GM12878 (cell line): Measurements from ENCODE around the gene ANK2. TPM values are rescaled to one million over a fixed set of nuclear protein-coding genes. Genes with fewer than 3 reads are reported as not detected.

Experiments
- ATAC-seq: fragments of 200-7000 bp; cut with Tn5 transposase; 3 replicates; pipeline ENCODE4 v1.9.1; 2020; ENCODE audit warnings: mild to moderate bottlenecking, moderate library complexity
- BruUV-seq: library from RNA; stranded (reverse); fragments of 400-500 nt; replicated peaks from 2 replicates; lab custom pipeline; 2021; lab: Mats Ljungman, UMichigan
- CTCF ChIA-PET: fragments of 300-600 bp; sonication (Branson Sonifier 250); formaldehyde crosslinking; extraction: SDS; loops from one replicate; lab custom pipeline; 2021; ENCODE audit warnings: inconsistent platforms; lab: Yijun Ruan, JAX
- POLR2A ChIA-PET: fragments of 350-600 bp; formaldehyde crosslinking; extraction: SDS; loops from one replicate; lab custom pipeline; 2021; ENCODE audit warnings: inconsistent platforms; lab: Charles Lee
- RAD21 ChIA-PET: fragments of 300-600 bp; sonication (Branson Sonifier 250); formaldehyde crosslinking; loops from one replicate; lab custom pipeline; 2023; ENCODE audit warnings: antibody characterized with exemption; ENCODE audit not compliant: unreplicated experiment; lab: Charles Lee
- SMC1A ChIA-PET: fragments of 300-600 bp; sonication (Branson Sonifier 250); formaldehyde crosslinking; loops from one replicate; lab custom pipeline; 2023; ENCODE audit not compliant: unreplicated experiment, uncharacterized antibody; lab: Charles Lee
- DNase-seq: peaks from one replicate; pipeline ENCODE4 v3.0.0-alpha.2; 2011; ENCODE audit warnings: low read depth, low spot score
- FAIRE-seq: peaks from 3 replicates; lab custom pipeline; 2011; peaks lifted over from hg19 to GRCh38; lab: Jason Lieb, UNC
- H2AFZ ChIP-seq: 2 replicates; pipeline ENCODE4 v1.6.0; 2011; ENCODE audit warnings: low read depth, low read length, control low read depth; ENCODE audit not compliant: control insufficient read depth
- H3K27ac ChIP-seq: 2 replicates; pipeline ENCODE4 v1.5.1; 2011; ENCODE audit warnings: control low read depth; ENCODE audit not compliant: control insufficient read depth, insufficient read depth
- H3K27me3 ChIP-seq, 2 experiments: replicated peaks in 1 of 2; 2 replicates each; pipeline versions ENCODE4 v1.6.0 to v1.6.1; 2011; ENCODE audit warnings: low read length in 1 of 2; ENCODE audit not compliant: control insufficient read depth in 2 of 2, insufficient read depth in 2 of 2
- H3K36me3 ChIP-seq, 2 experiments: 2 replicates each; pipeline ENCODE4 v1.5.1; 2011; ENCODE audit warnings: low read length in 1 of 2; ENCODE audit not compliant: control insufficient read depth in 2 of 2, insufficient read depth in 2 of 2
- H3K4me1 ChIP-seq: 2 replicates; pipeline ENCODE4 v1.6.1; 2011; ENCODE audit warnings: mild to moderate bottlenecking, low read length, moderate library complexity, mixed read lengths; ENCODE audit not compliant: control insufficient read depth, insufficient read depth
- H3K4me2 ChIP-seq: 2 replicates; pipeline ENCODE4 v1.6.0; 2011; ENCODE audit warnings: control low read depth; ENCODE audit not compliant: control insufficient read depth, insufficient read depth
- H3K4me3 ChIP-seq: fragments of 200-600 bp; sonication (generic); 2 replicates; pipeline ENCODE4 v1.5.1; 2016
- H3K79me2 ChIP-seq: 2 replicates; pipeline ENCODE4 v1.6.0; 2011; ENCODE audit warnings: low read length; ENCODE audit not compliant: control insufficient read depth, insufficient read depth
- H3K9ac ChIP-seq: 2 replicates; pipeline ENCODE4 v1.8.0; 2011; ENCODE audit warnings: low read length, control low read depth, mixed read lengths; ENCODE audit not compliant: control insufficient read depth, insufficient read depth
- H3K9me3 ChIP-seq: replicated peaks from 3 replicates; pipeline ENCODE4 v1.5.1; 2011; ENCODE audit warnings: mild to moderate bottlenecking, low read length; ENCODE audit not compliant: control insufficient read depth, insufficient read depth
- H4K20me1 ChIP-seq: 2 replicates; pipeline ENCODE4 v1.6.0; 2011; ENCODE audit not compliant: control insufficient read depth, insufficient read depth
- EZH2 ChIP-seq: IDR thresholded peaks from 2 replicates; pipeline ENCODE4 v1.6.1; 2012; ENCODE audit warnings: low read depth, mild to moderate bottlenecking, control low read depth, inconsistent platforms, low read length, borderline replicate concordance; ENCODE audit not compliant: control insufficient read depth
- FOS ChIP-seq: IDR thresholded peaks from 3 replicates; pipeline ENCODE4 v1.6.1; 2011; ENCODE audit warnings: borderline replicate concordance; ENCODE audit not compliant: insufficient read length; ENCODE audit errors: extremely low read depth
- GATAD2B ChIP-seq: fragments of 450-650 bp; conservative IDR thresholded peaks from 2 replicates; pipeline ENCODE4 v1.6.1; 2017; ENCODE audit warnings: low read depth, mild to moderate bottlenecking, moderate library complexity
- HDGF ChIP-seq: fragments of 450-650 bp; IDR thresholded peaks from 2 replicates; pipeline ENCODE4 v1.6.1; 2016; ENCODE audit warnings: antibody characterized with exemption
- IKZF2 ChIP-seq, 2 experiments: fragments of 450-650 bp; IDR thresholded peaks; 2 replicates each; pipeline ENCODE4 v1.6.1; 2017; ENCODE audit warnings: mild to moderate bottlenecking in 2 of 2, moderate library complexity in 2 of 2
- MTA2 ChIP-seq: fragments of 450-650 bp; IDR thresholded peaks from 2 replicates; pipeline ENCODE4 v1.6.1; 2016; ENCODE audit warnings: low read depth, mild to moderate bottlenecking, moderate library complexity
- MTA3 ChIP-seq: IDR thresholded peaks from 2 replicates; pipeline ENCODE4 v1.6.1; 2012; ENCODE audit warnings: low read length, inconsistent platforms, borderline replicate concordance
- PML ChIP-seq: IDR thresholded peaks from 2 replicates; pipeline ENCODE4 v1.6.1; 2012; ENCODE audit warnings: low read length, inconsistent platforms
- RFX5 ChIP-seq: IDR thresholded peaks from 2 replicates; pipeline ENCODE4 v1.6.1; 2011; ENCODE audit warnings: low read depth, low read length, improper control_type of control experiment
- SPI1 ChIP-seq: IDR thresholded peaks from 2 replicates; pipeline ENCODE4 v1.6.1; 2011; ENCODE audit warnings: low read depth, mild to moderate bottlenecking, low read length, moderate library complexity, borderline replicate concordance; ENCODE audit not compliant: insufficient read depth
- WGBS: methylation state at CpG from one replicate; pipeline ENCODE4 v1.1.6; 2016; ENCODE audit warnings: low lambda C conversion rate; ENCODE audit not compliant: insufficient replicate concordance, insufficient coverage; ENCODE audit errors: missing lambda C conversion rate; 5-methylcytosine and 5-hydroxymethylcytosine counted together
- in situ Hi-C: fragments of 300-500 bp; cut with MboI; formaldehyde crosslinking; loops from 9 replicates; pipeline ENCODE4 v1.14.3; 2018; ENCODE audit warnings: mixed read lengths
- intact Hi-C: fragments of 100-400 bp; cut with micrococcal nuclease; formaldehyde crosslinking; loops from one replicate; pipeline ENCODE4 v1.14.2; 2022; ENCODE audit not compliant: unreplicated experiment
- polyA plus RNA-seq, 11 experiments: library from polyadenylated mRNA; depleted of rRNA in 4 of 11; unstranded in 6 of 11; stranded (reverse) in 5 of 11; fragments of >200 nt; fragmentation: Nextera tagmentation in 4 of 11; fragmentation: Illumina TruSeq in 1 of 11; extraction: Ambion mirVana in 4 of 11; extraction: Trizol in 1 of 11; gene quantifications; 1 replicate in 1 of 11; 2 replicates in 10 of 11; pipeline versions ENCODE4 v1.2.1 to v1.2.3, GENCODE V29; 2011 to 2016; ENCODE audit warnings: inconsistent platforms in 2 of 11, missing spikeins in 2 of 11, low read depth in 1 of 11
- total RNA-seq, 4 experiments: library from RNA; depleted of rRNA in 3 of 4; stranded (reverse); fragments of >200 nt in 3 of 4; fragmentation: Illumina TruSeq in 1 of 4; extraction: Trizol in 1 of 4; gene quantifications; 2 replicates each; pipeline versions ENCODE4 v1.2.1 to v1.2.3, GENCODE V29; 2013 to 2021
- TF ChIP-seq, protein P1 (sequence below): fragments of 450-650 bp; formaldehyde crosslinking; IDR thresholded peaks from 2 replicates; pipeline ENCODE4 v1.4.0; 2020; ENCODE audit warnings: mild to moderate bottlenecking, moderate library complexity
- TF ChIP-seq, protein P2 (sequence below): fragments of 150-350 bp; IDR thresholded peaks from 2 replicates; pipeline ENCODE4 v1.6.1; 2014; ENCODE audit warnings: mild to moderate bottlenecking, low read depth, low read length
- TF ChIP-seq, protein P3 (sequence below): IDR thresholded peaks from 2 replicates; pipeline ENCODE4 v1.6.1; 2012; ENCODE audit warnings: low read length, inconsistent platforms
- TF ChIP-seq, protein P4 (sequence below): fragments of 450-650 bp; IDR thresholded peaks from 2 replicates; pipeline ENCODE4 v1.6.1; 2018; ENCODE audit warnings: mild to moderate bottlenecking, low read depth, moderate library complexity; ENCODE audit not compliant: partially characterized antibody

The ANK2 gene
- total and polyA plus RNA-seq, 10 of the 15 experiments (the other 5 are each of a cell fraction or from before 2014, with no cell fraction given), result 1.6 to 13.0 (median 4.1) TPM

DNA sequence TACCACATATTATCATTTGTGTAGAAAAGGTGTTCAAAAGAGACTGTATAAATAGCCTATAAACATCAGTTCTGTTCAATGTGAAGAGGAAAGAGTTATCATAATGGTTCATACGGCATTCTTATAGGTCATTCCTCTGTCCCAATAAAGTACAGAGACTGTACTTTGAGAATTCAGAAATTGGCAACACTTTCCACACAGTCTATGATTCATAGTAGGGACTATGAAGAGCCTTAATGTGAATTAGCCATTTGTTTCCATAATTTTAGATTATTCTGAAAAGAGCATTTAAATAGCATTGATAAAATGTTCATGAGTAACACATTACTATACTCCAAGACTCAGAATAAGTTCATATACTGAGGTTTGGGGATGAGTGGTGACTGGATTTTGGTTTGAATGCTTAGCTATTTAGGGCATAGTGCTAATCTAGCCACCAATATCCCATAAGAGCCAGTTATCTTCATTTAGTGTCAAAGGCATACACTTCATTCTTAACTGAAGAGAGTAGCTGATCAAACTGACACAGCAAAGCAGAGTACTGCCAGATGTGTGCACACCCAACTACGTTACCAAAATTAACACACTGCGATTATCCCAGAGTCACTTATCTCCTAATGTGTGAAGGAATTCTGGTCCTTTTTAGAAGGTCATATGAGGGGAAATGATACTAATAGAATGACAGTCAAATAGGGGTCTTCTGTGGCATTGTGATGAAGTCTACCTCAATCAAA, 10.2 kb downstream of the ANK2 start:
- ATAC-seq, result no peak
- ChIA-PET CTCF (interaction anchor here (1.0 kb wide), 2 partner anchors 9 to 18 kb away, joined by 3 read pairs; no protein-coding TSS in a partner anchor), POLR2A (no interaction called here), SMC1A (interaction anchor here (1.1 kb wide), 1 partner anchor 18 kb away, joined by 3 read pairs; no protein-coding TSS in a partner anchor), RAD21 (interaction anchor here (0.6 kb wide), 1 partner anchor 747 kb away, joined by 4 read pairs; no protein-coding TSS in a partner anchor)
- intact Hi-C loops (no loop called here), in situ Hi-C loops (no loop called here)
- no peak overlapping the region for H3K4me3 ChIP-seq
- no peak overlapping the region for H2AFZ ChIP-seq
- no peaks in the 10 kb centered on the region for H4K20me1 ChIP-seq
- H3K27me3 ChIP-seq, result no peaks in the 10 kb centered on the region
- no peak overlapping the region for H3K4me2 ChIP-seq
- 83% methylated on average over 3 of the region's 3 CpGs for WGBS
- no peak overlapping the region for H3K27ac ChIP-seq
- DNase-seq, result no peak
- no peaks in the 10 kb centered on the region for H3K79me2 ChIP-seq
- BruUV-seq, result no TSS peak
- FAIRE-seq, result no peak
- no peak overlapping the region for H3K9ac ChIP-seq
- H3K9me3 ChIP-seq, result no peaks in the 10 kb centered on the region
- H3K36me3 ChIP-seq, result no peaks in the 10 kb centered on the region
- H3K4me1 ChIP-seq, result no peaks in the 10 kb centered on the region
- no peak for TF ChIP-seq SPI1
- TF ChIP-seq FOS, result no peak
- TF ChIP-seq IKZF2 (IDR thresholded peaks at IDR 0.05), result no peak
- no peak for TF ChIP-seq RFX5
- TF ChIP-seq MTA2, result no peak
- TF ChIP-seq, protein P1, sequence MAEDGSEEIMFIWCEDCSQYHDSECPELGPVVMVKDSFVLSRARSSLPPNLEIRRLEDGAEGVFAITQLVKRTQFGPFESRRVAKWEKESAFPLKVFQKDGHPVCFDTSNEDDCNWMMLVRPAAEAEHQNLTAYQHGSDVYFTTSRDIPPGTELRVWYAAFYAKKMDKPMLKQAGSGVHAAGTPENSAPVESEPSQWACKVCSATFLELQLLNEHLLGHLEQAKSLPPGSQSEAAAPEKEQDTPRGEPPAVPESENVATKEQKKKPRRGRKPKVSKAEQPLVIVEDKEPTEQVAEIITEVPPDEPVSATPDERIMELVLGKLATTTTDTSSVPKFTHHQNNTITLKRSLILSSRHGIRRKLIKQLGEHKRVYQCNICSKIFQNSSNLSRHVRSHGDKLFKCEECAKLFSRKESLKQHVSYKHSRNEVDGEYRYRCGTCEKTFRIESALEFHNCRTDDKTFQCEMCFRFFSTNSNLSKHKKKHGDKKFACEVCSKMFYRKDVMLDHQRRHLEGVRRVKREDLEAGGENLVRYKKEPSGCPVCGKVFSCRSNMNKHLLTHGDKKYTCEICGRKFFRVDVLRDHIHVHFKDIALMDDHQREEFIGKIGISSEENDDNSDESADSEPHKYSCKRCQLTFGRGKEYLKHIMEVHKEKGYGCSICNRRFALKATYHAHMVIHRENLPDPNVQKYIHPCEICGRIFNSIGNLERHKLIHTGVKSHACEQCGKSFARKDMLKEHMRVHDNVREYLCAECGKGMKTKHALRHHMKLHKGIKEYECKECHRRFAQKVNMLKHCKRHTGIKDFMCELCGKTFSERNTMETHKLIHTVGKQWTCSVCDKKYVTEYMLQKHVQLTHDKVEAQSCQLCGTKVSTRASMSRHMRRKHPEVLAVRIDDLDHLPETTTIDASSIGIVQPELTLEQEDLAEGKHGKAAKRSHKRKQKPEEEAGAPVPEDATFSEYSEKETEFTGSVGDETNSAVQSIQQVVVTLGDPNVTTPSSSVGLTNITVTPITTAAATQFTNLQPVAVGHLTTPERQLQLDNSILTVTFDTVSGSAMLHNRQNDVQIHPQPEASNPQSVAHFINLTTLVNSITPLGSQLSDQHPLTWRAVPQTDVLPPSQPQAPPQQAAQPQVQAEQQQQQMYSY (CRISPR knock-in tag), result no peak
- TF ChIP-seq PML, result no peak
- no peak for TF ChIP-seq EZH2
- no peak for TF ChIP-seq GATAD2B
- no peak for TF ChIP-seq MTA3
- TF ChIP-seq, protein P2, sequence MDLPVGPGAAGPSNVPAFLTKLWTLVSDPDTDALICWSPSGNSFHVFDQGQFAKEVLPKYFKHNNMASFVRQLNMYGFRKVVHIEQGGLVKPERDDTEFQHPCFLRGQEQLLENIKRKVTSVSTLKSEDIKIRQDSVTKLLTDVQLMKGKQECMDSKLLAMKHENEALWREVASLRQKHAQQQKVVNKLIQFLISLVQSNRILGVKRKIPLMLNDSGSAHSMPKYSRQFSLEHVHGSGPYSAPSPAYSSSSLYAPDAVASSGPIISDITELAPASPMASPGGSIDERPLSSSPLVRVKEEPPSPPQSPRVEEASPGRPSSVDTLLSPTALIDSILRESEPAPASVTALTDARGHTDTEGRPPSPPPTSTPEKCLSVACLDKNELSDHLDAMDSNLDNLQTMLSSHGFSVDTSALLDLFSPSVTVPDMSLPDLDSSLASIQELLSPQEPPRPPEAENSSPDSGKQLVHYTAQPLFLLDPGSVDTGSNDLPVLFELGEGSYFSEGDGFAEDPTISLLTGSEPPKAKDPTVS, result no peak
- TF ChIP-seq, protein P3, sequence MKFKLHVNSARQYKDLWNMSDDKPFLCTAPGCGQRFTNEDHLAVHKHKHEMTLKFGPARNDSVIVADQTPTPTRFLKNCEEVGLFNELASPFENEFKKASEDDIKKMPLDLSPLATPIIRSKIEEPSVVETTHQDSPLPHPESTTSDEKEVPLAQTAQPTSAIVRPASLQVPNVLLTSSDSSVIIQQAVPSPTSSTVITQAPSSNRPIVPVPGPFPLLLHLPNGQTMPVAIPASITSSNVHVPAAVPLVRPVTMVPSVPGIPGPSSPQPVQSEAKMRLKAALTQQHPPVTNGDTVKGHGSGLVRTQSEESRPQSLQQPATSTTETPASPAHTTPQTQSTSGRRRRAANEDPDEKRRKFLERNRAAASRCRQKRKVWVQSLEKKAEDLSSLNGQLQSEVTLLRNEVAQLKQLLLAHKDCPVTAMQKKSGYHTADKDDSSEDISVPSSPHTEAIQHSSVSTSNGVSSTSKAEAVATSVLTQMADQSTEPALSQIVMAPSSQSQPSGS, result no peak
- TF ChIP-seq HDGF, result no peak
- TF ChIP-seq, protein P4, sequence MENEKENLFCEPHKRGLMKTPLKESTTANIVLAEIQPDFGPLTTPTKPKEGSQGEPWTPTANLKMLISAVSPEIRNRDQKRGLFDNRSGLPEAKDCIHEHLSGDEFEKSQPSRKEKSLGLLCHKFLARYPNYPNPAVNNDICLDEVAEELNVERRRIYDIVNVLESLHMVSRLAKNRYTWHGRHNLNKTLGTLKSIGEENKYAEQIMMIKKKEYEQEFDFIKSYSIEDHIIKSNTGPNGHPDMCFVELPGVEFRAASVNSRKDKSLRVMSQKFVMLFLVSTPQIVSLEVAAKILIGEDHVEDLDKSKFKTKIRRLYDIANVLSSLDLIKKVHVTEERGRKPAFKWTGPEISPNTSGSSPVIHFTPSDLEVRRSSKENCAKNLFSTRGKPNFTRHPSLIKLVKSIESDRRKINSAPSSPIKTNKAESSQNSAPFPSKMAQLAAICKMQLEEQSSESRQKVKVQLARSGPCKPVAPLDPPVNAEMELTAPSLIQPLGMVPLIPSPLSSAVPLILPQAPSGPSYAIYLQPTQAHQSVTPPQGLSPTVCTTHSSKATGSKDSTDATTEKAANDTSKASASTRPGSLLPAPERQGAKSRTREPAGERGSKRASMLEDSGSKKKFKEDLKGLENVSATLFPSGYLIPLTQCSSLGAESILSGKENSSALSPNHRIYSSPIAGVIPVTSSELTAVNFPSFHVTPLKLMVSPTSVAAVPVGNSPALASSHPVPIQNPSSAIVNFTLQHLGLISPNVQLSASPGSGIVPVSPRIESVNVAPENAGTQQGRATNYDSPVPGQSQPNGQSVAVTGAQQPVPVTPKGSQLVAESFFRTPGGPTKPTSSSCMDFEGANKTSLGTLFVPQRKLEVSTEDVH, result no peak
